K562 (cell line): ENCODE measurements around the gene KCNK6. TPM values are rescaled to one million over a fixed set of nuclear protein-coding genes. Genes with fewer than 3 reads are reported as not detected.

Experiments used
- CREB1 ChIP-seq, 2 experiments: sonication (generic) in 1 of 2; formaldehyde crosslinking in 1 of 2; IDR thresholded peaks; 2 replicates each; pipeline versions ENCODE4 v1.6.1 to v1.8.0; 2012 to 2022; ENCODE audit warnings: inconsistent platforms in 1 of 2, mild to moderate bottlenecking in 1 of 2, missing genetic modification reagents in 1 of 2, moderate library complexity in 1 of 2
- HDAC8 ChIP-seq: fragments of 450-650 bp; IDR thresholded peaks from 2 replicates; pipeline ENCODE4 v1.6.1; 2016; ENCODE audit warnings: mild to moderate bottlenecking, missing genetic modification characterization, moderate library complexity, missing compliant biosample characterization
- HLTF ChIP-seq: fragments of 450-650 bp; IDR thresholded peaks from 2 replicates; pipeline ENCODE4 v1.6.1; 2016
- KAT8 ChIP-seq: fragments of 450-650 bp; IDR thresholded peaks from 2 replicates; pipeline ENCODE4 v1.6.1; 2016; ENCODE audit warnings: low read depth, mild to moderate bottlenecking
- KLF6 ChIP-seq: fragments of 250-450 bp; sonication (Bioruptor Pico); IDR thresholded peaks from 2 replicates; pipeline ENCODE4 v1.4.0; 2020; ENCODE audit warnings: mild to moderate bottlenecking, moderate library complexity, borderline replicate concordance
- MEF2A ChIP-seq: IDR thresholded peaks from 2 replicates; pipeline ENCODE4 v1.6.1; 2011; ENCODE audit warnings: low read depth, mild to moderate bottlenecking, low read length, moderate library complexity; ENCODE audit not compliant: control insufficient read depth
- MIER1 ChIP-seq: fragments of 450-650 bp; IDR thresholded peaks from 2 replicates; pipeline ENCODE4 v1.6.1; 2016; ENCODE audit warnings: antibody characterized with exemption, mild to moderate bottlenecking, low read depth
- PKNOX1 ChIP-seq: fragments of 450-650 bp; IDR thresholded peaks from 2 replicates; pipeline ENCODE4 v1.6.1; 2016
- RBM34 ChIP-seq: fragments of 200-400 bp; formaldehyde crosslinking; IDR thresholded peaks from 2 replicates; pipeline ENCODE4 v1.6.1; 2018; ENCODE audit warnings: low read length, borderline replicate concordance; ENCODE audit not compliant: insufficient read depth
- RHOXF2B ChIP-seq: fragments of 250-450 bp; sonication (Bioruptor Pico); conservative IDR thresholded peaks from 2 replicates; pipeline ENCODE4 v1.5.1; 2021
- SMAD1 ChIP-seq: fragments of 150-350 bp; IDR thresholded peaks from 2 replicates; pipeline ENCODE4 v1.6.1; 2014; ENCODE audit warnings: low read length, low read depth; ENCODE audit not compliant: partially characterized antibody
- SMC3 ChIP-seq: conservative IDR thresholded peaks from 2 replicates; pipeline ENCODE4 v1.6.1; 2011; ENCODE audit warnings: low read depth, low read length, improper control_type of control experiment; ENCODE audit not compliant: insufficient read depth
- SREBF2 ChIP-seq: sonication (generic); formaldehyde crosslinking; IDR thresholded peaks from 2 replicates; pipeline ENCODE4 v1.4.0; 2020; ENCODE audit warnings: mild to moderate bottlenecking, missing genetic modification reagents
- ZNF518B ChIP-seq: fragments of 250-450 bp; sonication (Bioruptor Pico); IDR thresholded peaks from 2 replicates; pipeline ENCODE4 v1.5.0; 2021; ENCODE audit warnings: mild to moderate bottlenecking, moderate library complexity
- ZNF780A ChIP-seq: fragments of 250-450 bp; sonication (Bioruptor Pico); IDR thresholded peaks from 2 replicates; pipeline ENCODE4 v1.5.0; 2021; ENCODE audit warnings: mild to moderate bottlenecking
- polyA plus RNA-seq, 8 experiments: library from polyadenylated mRNA; depleted of rRNA in 4 of 8; stranded (reverse) in 5 of 8; unstranded in 3 of 8; fragments of >200 nt; fragmentation: Nextera tagmentation in 2 of 8; fragmentation: Illumina TruSeq in 1 of 8; extraction: Ambion mirVana in 2 of 8; extraction: Trizol in 1 of 8; gene quantifications; 2 replicates each; pipeline versions ENCODE4 v1.2.1 to v1.2.3, GENCODE V29; 2011 to 2014; ENCODE audit warnings: inconsistent platforms in 1 of 8, missing spikeins in 1 of 8
- total RNA-seq, 7 experiments: library from RNA; depleted of rRNA in 6 of 7; stranded (reverse); fragments of >200 nt in 6 of 7; fragmentation: Illumina TruSeq in 2 of 7; extraction: Trizol in 2 of 7; gene quantifications; 2 replicates each; pipeline versions ENCODE4 v1.2.1 to v1.2.3, GENCODE V29; 2011 to 2021; ENCODE audit warnings: low replicate concordance in 1 of 7
- TF ChIP-seq, protein P1 (sequence below): sonication (generic); formaldehyde crosslinking; IDR thresholded peaks from 2 replicates; pipeline ENCODE4 v1.8.0; 2023; ENCODE audit warnings: mild to moderate bottlenecking, missing genetic modification reagents
- TF ChIP-seq, protein P2 (sequence below): fragments of 450-650 bp; IDR thresholded peaks from 2 replicates; pipeline ENCODE4 v1.6.1; 2016; ENCODE audit warnings: mild to moderate bottlenecking

The KCNK6 gene
- total and polyA plus RNA-seq, 9 of the 15 experiments (the other 6 are each of a cell fraction or from before 2014, with no cell fraction given) = 0.05 to 0.42 (median 0.15) TPM

DNA sequence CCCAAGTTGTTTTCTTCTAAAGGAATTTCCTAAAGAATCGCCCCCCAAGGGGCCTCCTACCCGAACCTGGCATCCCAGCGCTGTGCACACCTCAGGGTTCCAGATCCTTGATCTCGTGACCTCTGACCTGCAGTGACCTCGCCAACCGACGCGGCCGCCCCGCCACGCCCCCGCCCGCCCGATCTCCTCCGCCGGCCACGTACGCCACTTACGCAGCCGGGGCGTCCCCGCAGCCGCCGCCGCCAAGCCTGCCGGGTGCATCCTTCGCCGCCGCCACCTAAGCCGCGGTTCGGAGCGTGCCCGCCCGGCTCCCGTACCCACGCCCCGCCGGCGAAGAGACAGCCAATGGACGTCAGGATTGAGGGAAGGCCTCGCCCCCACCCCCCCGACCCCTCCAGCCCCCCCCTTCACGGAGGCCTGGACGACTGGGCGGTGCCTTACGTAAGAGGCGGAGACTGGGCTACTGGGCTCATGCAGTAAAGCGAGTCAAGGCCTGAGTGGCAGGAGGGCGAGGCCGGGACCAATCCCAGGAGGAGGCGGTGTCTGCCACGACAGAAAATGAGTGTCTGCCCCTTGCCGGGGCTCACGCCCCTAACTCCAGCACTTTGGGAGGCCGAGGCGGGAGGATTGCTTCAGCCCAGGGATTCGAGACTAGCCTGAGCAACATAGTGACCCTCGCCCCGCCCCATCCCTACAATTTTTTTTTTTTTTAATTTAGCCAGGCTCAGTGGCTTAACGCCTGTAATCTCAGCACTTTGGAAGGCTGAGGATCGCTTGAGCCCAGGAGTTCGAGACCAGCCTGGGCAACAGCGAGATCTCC is 3.8 kb upstream of the KCNK6 start, which contains the start of gene YIF1B (continued):
- TF ChIP-seq, protein P1, sequence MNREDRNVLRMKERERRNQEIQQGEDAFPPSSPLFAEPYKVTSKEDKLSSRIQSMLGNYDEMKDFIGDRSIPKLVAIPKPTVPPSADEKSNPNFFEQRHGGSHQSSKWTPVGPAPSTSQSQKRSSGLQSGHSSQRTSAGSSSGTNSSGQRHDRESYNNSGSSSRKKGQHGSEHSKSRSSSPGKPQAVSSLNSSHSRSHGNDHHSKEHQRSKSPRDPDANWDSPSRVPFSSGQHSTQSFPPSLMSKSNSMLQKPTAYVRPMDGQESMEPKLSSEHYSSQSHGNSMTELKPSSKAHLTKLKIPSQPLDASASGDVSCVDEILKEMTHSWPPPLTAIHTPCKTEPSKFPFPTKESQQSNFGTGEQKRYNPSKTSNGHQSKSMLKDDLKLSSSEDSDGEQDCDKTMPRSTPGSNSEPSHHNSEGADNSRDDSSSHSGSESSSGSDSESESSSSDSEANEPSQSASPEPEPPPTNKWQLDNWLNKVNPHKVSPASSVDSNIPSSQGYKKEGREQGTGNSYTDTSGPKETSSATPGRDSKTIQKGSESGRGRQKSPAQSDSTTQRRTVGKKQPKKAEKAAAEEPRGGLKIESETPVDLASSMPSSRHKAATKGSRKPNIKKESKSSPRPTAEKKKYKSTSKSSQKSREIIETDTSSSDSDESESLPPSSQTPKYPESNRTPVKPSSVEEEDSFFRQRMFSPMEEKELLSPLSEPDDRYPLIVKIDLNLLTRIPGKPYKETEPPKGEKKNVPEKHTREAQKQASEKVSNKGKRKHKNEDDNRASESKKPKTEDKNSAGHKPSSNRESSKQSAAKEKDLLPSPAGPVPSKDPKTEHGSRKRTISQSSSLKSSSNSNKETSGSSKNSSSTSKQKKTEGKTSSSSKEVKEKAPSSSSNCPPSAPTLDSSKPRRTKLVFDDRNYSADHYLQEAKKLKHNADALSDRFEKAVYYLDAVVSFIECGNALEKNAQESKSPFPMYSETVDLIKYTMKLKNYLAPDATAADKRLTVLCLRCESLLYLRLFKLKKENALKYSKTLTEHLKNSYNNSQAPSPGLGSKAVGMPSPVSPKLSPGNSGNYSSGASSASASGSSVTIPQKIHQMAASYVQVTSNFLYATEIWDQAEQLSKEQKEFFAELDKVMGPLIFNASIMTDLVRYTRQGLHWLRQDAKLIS = no peak
- TF ChIP-seq PKNOX1 (peak; percentile 96), SMAD1 (no peak), ZNF518B (CRISPR knock-in tag) (no peak), MEF2A (no peak), SREBF2 (CRISPR knock-in tag) (no peak), HLTF (no peak), HDAC8 (no peak), ZNF780A (CRISPR knock-in tag) (no peak), CREB1 (IDR thresholded peaks at IDR 0.05) (peak; percentile 45; the same call in 1 of the 2 replicates), CREB1 (CRISPR knock-in tag; IDR thresholded peaks at IDR 0.05) (peak; percentile 75), KAT8 (no peak), KLF6 (CRISPR knock-in tag) (no peak), SMC3 (no peak), RBM34 (no peak), MIER1 (no peak), RHOXF2B (CRISPR knock-in tag) (no peak)
- TF ChIP-seq, protein P2, sequence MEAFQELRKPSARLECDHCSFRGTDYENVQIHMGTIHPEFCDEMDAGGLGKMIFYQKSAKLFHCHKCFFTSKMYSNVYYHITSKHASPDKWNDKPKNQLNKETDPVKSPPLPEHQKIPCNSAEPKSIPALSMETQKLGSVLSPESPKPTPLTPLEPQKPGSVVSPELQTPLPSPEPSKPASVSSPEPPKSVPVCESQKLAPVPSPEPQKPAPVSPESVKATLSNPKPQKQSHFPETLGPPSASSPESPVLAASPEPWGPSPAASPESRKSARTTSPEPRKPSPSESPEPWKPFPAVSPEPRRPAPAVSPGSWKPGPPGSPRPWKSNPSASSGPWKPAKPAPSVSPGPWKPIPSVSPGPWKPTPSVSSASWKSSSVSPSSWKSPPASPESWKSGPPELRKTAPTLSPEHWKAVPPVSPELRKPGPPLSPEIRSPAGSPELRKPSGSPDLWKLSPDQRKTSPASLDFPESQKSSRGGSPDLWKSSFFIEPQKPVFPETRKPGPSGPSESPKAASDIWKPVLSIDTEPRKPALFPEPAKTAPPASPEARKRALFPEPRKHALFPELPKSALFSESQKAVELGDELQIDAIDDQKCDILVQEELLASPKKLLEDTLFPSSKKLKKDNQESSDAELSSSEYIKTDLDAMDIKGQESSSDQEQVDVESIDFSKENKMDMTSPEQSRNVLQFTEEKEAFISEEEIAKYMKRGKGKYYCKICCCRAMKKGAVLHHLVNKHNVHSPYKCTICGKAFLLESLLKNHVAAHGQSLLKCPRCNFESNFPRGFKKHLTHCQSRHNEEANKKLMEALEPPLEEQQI = no peak
